ENCODE data around the gene SKA1. TPM values are rescaled to one million over a fixed set of nuclear protein-coding genes. Genes with fewer than 3 reads are reported as not detected.

SKA1 gene, protein sequence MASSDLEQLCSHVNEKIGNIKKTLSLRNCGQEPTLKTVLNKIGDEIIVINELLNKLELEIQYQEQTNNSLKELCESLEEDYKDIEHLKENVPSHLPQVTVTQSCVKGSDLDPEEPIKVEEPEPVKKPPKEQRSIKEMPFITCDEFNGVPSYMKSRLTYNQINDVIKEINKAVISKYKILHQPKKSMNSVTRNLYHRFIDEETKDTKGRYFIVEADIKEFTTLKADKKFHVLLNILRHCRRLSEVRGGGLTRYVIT
- total RNA-seq (under 1 TPM; 0.28 to 0.86 (median 0.44) TPM), polyA plus RNA-seq (under 1 TPM; 0.05 to 0.15 TPM)

DNA sequence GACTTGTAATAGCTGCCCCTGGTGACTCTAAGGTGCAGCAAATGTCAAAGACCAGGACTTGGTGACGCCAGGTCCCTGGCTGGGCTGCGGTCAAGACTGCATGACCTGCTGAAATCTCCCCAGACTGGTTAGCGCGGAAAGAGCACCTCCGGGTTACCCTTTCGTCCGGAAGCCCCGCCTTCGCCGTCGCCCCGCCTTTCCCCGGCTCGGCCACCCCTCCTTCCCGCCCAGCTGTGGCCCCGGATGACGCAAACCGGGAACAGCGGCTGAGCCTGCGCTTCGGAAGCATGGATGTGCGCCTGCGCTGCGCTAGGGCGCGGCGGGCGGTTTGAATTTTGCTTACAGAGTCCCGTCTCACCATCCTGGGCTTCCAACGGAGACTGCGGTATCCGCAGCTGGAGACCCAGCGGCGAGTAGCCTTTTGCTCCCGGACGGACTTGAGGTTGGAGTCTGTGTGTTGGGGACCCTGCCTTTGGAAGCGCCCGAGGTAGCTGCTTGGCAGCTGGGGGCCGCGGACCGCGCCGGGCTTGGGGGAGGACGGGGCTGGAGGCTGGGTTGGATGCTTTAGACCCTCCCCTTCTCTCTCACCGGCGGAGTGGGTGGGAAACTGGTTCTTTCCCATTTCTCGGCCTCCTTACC, at the start of gene SKA1:
Gene SKA1, plus strand, starts transcription at position 294 of the 639 bp plus-strand sequence. CDS start 785 bp downstream, outside the sequence.
- H3K9me3 ChIP-seq = no peaks in the 10 kb centered on the region
- H3K27me3 ChIP-seq = no peaks in the 10 kb centered on the region
- WGBS, 2 donors = 0 to 1% methylated on average over 43 to 47 of the region's 47 CpGs
- TF ChIP-seq, protein P1, sequence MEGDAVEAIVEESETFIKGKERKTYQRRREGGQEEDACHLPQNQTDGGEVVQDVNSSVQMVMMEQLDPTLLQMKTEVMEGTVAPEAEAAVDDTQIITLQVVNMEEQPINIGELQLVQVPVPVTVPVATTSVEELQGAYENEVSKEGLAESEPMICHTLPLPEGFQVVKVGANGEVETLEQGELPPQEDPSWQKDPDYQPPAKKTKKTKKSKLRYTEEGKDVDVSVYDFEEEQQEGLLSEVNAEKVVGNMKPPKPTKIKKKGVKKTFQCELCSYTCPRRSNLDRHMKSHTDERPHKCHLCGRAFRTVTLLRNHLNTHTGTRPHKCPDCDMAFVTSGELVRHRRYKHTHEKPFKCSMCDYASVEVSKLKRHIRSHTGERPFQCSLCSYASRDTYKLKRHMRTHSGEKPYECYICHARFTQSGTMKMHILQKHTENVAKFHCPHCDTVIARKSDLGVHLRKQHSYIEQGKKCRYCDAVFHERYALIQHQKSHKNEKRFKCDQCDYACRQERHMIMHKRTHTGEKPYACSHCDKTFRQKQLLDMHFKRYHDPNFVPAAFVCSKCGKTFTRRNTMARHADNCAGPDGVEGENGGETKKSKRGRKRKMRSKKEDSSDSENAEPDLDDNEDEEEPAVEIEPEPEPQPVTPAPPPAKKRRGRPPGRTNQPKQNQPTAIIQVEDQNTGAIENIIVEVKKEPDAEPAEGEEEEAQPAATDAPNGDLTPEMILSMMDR (IDR thresholded peaks at IDR 0.05) = no peak
- DNase-seq (peak; percentile 90 to 97 (median 95)), ATAC-seq (peak; percentile 98 to 100 (median 100)), FAIRE-seq (peak; percentile 66)
- H3K4me3 ChIP-seq = peak within 1 kb of the TSS; percentile 18 to 58 (median 33)
- intact Hi-C loops (cut with DNase I) = no loop called here
- no peaks in the 10 kb centered on the region for H3K36me3 ChIP-seq
- peak within 1 kb of the TSS; percentile 66 to 93 (median 82) for H3K27ac ChIP-seq
- H3K4me1 ChIP-seq = peaks cover 5 to 16% (median 8%) of the 10 kb centered on the region in 3 donors

DNA sequence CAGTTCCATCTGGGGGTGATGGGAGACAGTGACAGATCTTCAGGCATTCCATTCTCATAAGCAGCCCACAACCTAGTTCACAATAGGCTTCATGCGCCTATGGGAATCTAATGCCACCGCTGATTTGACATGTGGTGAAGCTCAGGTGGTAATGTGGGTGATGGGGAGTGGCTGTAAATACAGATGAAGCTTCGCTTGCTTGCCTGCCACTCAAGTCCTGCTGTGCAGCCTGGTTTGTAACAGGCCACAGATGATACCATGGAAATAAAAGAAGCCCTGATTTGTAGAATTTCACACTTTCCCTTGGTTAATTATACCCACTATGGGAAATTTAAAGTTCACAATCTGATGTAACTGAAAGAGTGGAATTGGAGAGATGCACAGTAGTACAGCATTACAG, 46.9 kb upstream of the SKA1 start:
- WGBS, 2 donors = 82 to 86% methylated on average over 3 of the region's 3 CpGs
- TF ChIP-seq, protein P1 (IDR thresholded peaks at IDR 0.05) = no peak
- no peak overlapping the region for H3K27ac ChIP-seq
- H3K9me3 ChIP-seq = no peaks in the 10 kb centered on the region
- no peaks in the 10 kb centered on the region for H3K36me3 ChIP-seq
- FAIRE-seq (no peak), ATAC-seq (no peak), DNase-seq (no peak)
- no peaks in the 10 kb centered on the region for H3K4me1 ChIP-seq
- no peak overlapping the region for H3K4me3 ChIP-seq
- intact Hi-C loops (cut with DNase I) = no loop called here
- no peaks in the 10 kb centered on the region for H3K27me3 ChIP-seq

DNA sequence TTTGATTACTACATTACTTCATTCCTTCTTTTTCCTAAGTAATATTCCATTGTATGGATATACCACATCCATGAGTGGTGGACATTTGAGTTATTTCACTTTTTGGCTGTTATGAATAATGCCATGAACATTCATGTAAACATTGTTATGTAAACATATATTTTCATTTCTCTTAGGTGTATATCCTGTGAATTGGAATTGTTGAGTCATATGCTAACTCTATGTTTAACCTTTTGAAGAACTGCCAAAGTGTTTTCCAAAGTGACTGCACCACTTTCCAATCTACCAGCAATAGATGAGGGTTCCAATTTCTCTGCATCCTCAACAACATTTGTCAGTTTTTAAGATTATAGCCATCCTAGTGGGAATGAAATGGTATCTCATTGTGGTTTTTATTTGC, 44.7 kb upstream of the SKA1 start:
- Histone ChIP-seq H3K27me3 (no peaks in the 10 kb centered on the region), H3K36me3 (no peaks in the 10 kb centered on the region), H3K4me1 (no peaks in the 10 kb centered on the region), H3K27ac (no peak overlapping the region), H3K9me3 (no peaks in the 10 kb centered on the region), H3K4me3 (no peak overlapping the region)
- FAIRE-seq (no peak), DNase-seq (no peak), ATAC-seq (no peak)
- TF ChIP-seq, protein P1 (IDR thresholded peaks at IDR 0.05) = no peak
- intact Hi-C loops (cut with DNase I) = no loop called here

DNA sequence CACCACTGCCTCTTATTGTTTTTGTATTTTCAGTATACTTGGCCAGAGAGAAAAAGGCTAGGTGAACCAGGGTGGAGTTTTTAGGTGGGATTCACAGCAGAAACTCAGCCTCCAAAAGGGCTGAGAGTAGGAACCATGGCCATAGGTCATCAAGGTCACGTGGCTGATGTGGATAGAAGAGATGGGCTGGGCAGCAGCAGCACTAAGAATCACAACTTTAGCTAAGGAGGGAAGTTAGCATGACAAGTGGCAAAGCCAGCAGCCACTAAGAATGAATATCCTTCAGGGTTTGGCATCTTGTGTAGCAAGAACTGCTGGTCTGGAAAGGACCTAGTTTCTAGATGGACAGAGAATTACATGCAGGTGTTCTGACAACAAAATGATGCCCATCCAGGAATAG, 43.2 kb upstream of the SKA1 start:
- no peak for ATAC-seq
- no peaks in the 10 kb centered on the region for H3K4me1 ChIP-seq
- TF ChIP-seq, protein P1 (IDR thresholded peaks at IDR 0.05) = no peak
- FAIRE-seq = no peak
- H3K36me3 ChIP-seq = no peaks in the 10 kb centered on the region
- intact Hi-C loops (cut with DNase I) = no loop called here
- no peak for DNase-seq
- no peak overlapping the region for H3K4me3 ChIP-seq
- no peaks in the 10 kb centered on the region for H3K27me3 ChIP-seq
- H3K9me3 ChIP-seq = no peaks in the 10 kb centered on the region
- WGBS, 2 donors = 84 to 96% methylated on average over 1 of the region's 1 CpG
- H3K27ac ChIP-seq = no peak overlapping the region
